H1 (cell line): ENCODE results near the gene CACNA2D1. TPM values are rescaled to one million over a fixed set of nuclear protein-coding genes. Genes with fewer than 3 reads are reported as not detected.

ENCODE experiments used
- FOSL1 ChIP-seq: IDR thresholded peaks from 2 replicates; pipeline ENCODE4 v1.6.1; 2011; ENCODE audit warnings: mild to moderate bottlenecking, low read depth, low read length, moderate library complexity; ENCODE audit not compliant: insufficient read depth
- GABPA ChIP-seq: IDR thresholded peaks from 2 replicates; pipeline ENCODE4 v1.6.1; 2011; ENCODE audit warnings: mild to moderate bottlenecking, low read length, moderate library complexity, borderline replicate concordance; ENCODE audit not compliant: insufficient read depth
- TAF7 ChIP-seq: optimal IDR thresholded peaks from 2 replicates; pipeline ENCODE3; 2011; ENCODE audit warnings: low read depth, mild to moderate bottlenecking, inconsistent platforms, low read length, moderate library complexity, borderline replicate concordance
- polyA plus RNA-seq, 7 experiments: library from polyadenylated mRNA; depleted of rRNA in 3 of 7; stranded (reverse) in 5 of 7; unstranded in 2 of 7; fragments of >200 nt in 5 of 7; fragments of 200-250 nt in 2 of 7; gene quantifications; 1 replicate in 5 of 7; 2 replicates in 1 of 7; 4 replicates in 1 of 7; pipeline versions ENCODE4 v1.2.1 to v1.2.3, GENCODE V29; 2011 to 2013; ENCODE audit warnings: missing spikeins in 2 of 7, mixed read lengths in 2 of 7
- total RNA-seq: library from RNA; stranded (reverse); fragmentation: NEBNext Ultra II Directional; extraction: Animal tissue kit (Norgen Biotek cat#: 25700); gene quantifications from 2 replicates; pipeline ENCODE4 v1.2.1, GENCODE V29; 2021

The CACNA2D1 gene
- total and polyA plus RNA-seq, 2 of the 8 experiments (the other 6 are each of a cell fraction or from before 2014, with no cell fraction given) = 4.3 to 27.3 TPM

GRCh38 chr7:82335927-82336326 is 107.7 kb downstream of the CACNA2D1 start (continued):
- no peak for TF ChIP-seq FOSL1
- TF ChIP-seq GABPA = no peak
- TF ChIP-seq TAF7 = no peak
